ENCODE measurements around the gene TREML4.

Gene TREML4

GRCh38 chr6:41255110-41255509 is 27.0 kb downstream of the TREML4 start:
- no peak overlapping the region for H3K4me3 ChIP-seq (ENCODE audit: extremely low read depth, insufficient read depth, low read length, poor library complexity, severe bottlenecking)
- no peaks in the 10 kb centered on the region for H3K9me3 ChIP-seq (ENCODE audit: control insufficient read depth, low read length)
- peaks cover 6% of the 10 kb centered on the region for H3K4me1 ChIP-seq (ENCODE audit: control insufficient read depth, insufficient read depth, low read length, poor library complexity, severe bottlenecking)
- no peak overlapping the region for H3K27ac ChIP-seq (ENCODE audit: low read depth, low read length, severe bottlenecking)
- H3K36me3 ChIP-seq (ENCODE audit: control insufficient read depth, insufficient read depth, low read length) = no peaks in the 10 kb centered on the region

- Histone ChIP-seq H3K9me3 (ENCODE audit: control insufficient read depth, low read length) (no peaks in the 10 kb centered on the region), H3K4me3 (ENCODE audit: extremely low read depth, insufficient read depth, low read length, poor library complexity, severe bottlenecking) (no peak overlapping the region), H3K27ac (ENCODE audit: low read depth, low read length, severe bottlenecking) (no peak overlapping the region), H3K4me1 (ENCODE audit: control insufficient read depth, insufficient read depth, low read length, poor library complexity, severe bottlenecking) (peaks cover 6% of the 10 kb centered on the region), H3K36me3 (ENCODE audit: control insufficient read depth, insufficient read depth, low read length) (no peaks in the 10 kb centered on the region)
- WGBS, 2 experiments (ENCODE audit: insufficient coverage in 2 of 2) = 85 to 91% methylated on average over 5 of the region's 5 CpGs
Measured at GRCh38 chr6:41255638-41256246, 27.6 kb downstream of the TREML4 start.

- WGBS, 2 experiments (ENCODE audit: insufficient coverage in 2 of 2) = 80 to 89% methylated on average over 1 of the region's 1 CpG
- Histone ChIP-seq H3K9me3 (ENCODE audit: control insufficient read depth, low read length) (no peaks in the 10 kb centered on the region), H3K27ac (ENCODE audit: low read depth, low read length, severe bottlenecking) (no peak overlapping the region), H3K36me3 (ENCODE audit: control insufficient read depth, insufficient read depth, low read length) (no peaks in the 10 kb centered on the region), H3K4me1 (ENCODE audit: control insufficient read depth, insufficient read depth, low read length, poor library complexity, severe bottlenecking) (peaks cover 6% of the 10 kb centered on the region), H3K4me3 (ENCODE audit: extremely low read depth, insufficient read depth, low read length, poor library complexity, severe bottlenecking) (no peak overlapping the region)
Measured at GRCh38 chr6:41256383-41256782, 28.2 kb downstream of the TREML4 start.

- Histone ChIP-seq H3K27ac (ENCODE audit: low read depth, low read length, severe bottlenecking) (peak overlapping the region; percentile 74), H3K4me1 (ENCODE audit: control insufficient read depth, insufficient read depth, low read length, poor library complexity, severe bottlenecking) (peaks cover 6% of the 10 kb centered on the region), H3K9me3 (ENCODE audit: control insufficient read depth, low read length) (no peaks in the 10 kb centered on the region), H3K36me3 (ENCODE audit: control insufficient read depth, insufficient read depth, low read length) (no peaks in the 10 kb centered on the region), H3K4me3 (ENCODE audit: extremely low read depth, insufficient read depth, low read length, poor library complexity, severe bottlenecking) (no peak overlapping the region)
- 69% methylated on average over 1 of the region's 2 CpGs; no CpG with 5 or more reads in 1 of the 2 experiments for WGBS, 2 experiments (ENCODE audit: insufficient coverage in 2 of 2)
Measured at GRCh38 chr6:41257369-41258195, 29.4 kb downstream of the TREML4 start.

- no peaks in the 10 kb centered on the region for H3K36me3 ChIP-seq (ENCODE audit: control insufficient read depth, insufficient read depth, low read length)
- H3K27ac ChIP-seq (ENCODE audit: low read depth, low read length, severe bottlenecking) = peak overlapping the region; percentile 74
- H3K9me3 ChIP-seq (ENCODE audit: control insufficient read depth, low read length) = peaks cover 1% of the 10 kb centered on the region
- H3K4me3 ChIP-seq (ENCODE audit: extremely low read depth, insufficient read depth, low read length, poor library complexity, severe bottlenecking) = no peak overlapping the region
- WGBS, 2 experiments (ENCODE audit: insufficient coverage in 2 of 2) = no CpG with 5 or more reads among the region's 1 CpG
- H3K4me1 ChIP-seq (ENCODE audit: control insufficient read depth, insufficient read depth, low read length, poor library complexity, severe bottlenecking) = peaks cover 6% of the 10 kb centered on the region
Measured at GRCh38 chr6:41258196-41258493, 30.0 kb downstream of the TREML4 start.

GRCh38 chr6:41262401-41262800 is 34.3 kb downstream of the TREML4 start:
- peaks cover 3% of the 10 kb centered on the region for H3K9me3 ChIP-seq (ENCODE audit: control insufficient read depth, low read length)
- WGBS, 2 experiments (ENCODE audit: insufficient coverage in 2 of 2) = 71 to 83% methylated on average over 1 to 2 of the region's 2 CpGs
- H3K27ac ChIP-seq (ENCODE audit: low read depth, low read length, severe bottlenecking) = no peak overlapping the region
- no peak overlapping the region for H3K4me3 ChIP-seq (ENCODE audit: extremely low read depth, insufficient read depth, low read length, poor library complexity, severe bottlenecking)
- H3K4me1 ChIP-seq (ENCODE audit: control insufficient read depth, insufficient read depth, low read length, poor library complexity, severe bottlenecking) = peaks cover 4% of the 10 kb centered on the region
- H3K36me3 ChIP-seq (ENCODE audit: control insufficient read depth, insufficient read depth, low read length) = no peaks in the 10 kb centered on the region

GRCh38 chr6:41263267-41263666 is 35.1 kb downstream of the TREML4 start:
- H3K4me3 ChIP-seq (ENCODE audit: extremely low read depth, insufficient read depth, low read length, poor library complexity, severe bottlenecking) = no peak overlapping the region
- WGBS, 2 experiments (ENCODE audit: insufficient coverage in 2 of 2) = no CpG with 5 or more reads among the region's 1 CpG

GRCh38 chr6:41266541-41266940 is 38.4 kb downstream of the TREML4 start:
- H3K4me3 ChIP-seq (ENCODE audit: extremely low read depth, insufficient read depth, low read length, poor library complexity, severe bottlenecking) = no peak overlapping the region
- H3K27ac ChIP-seq (ENCODE audit: low read depth, low read length, severe bottlenecking) = no peak overlapping the region
- no peaks in the 10 kb centered on the region for H3K36me3 ChIP-seq (ENCODE audit: control insufficient read depth, insufficient read depth, low read length)
- H3K9me3 ChIP-seq (ENCODE audit: control insufficient read depth, low read length) = peaks cover 3% of the 10 kb centered on the region
- no peaks in the 10 kb centered on the region for H3K4me1 ChIP-seq (ENCODE audit: control insufficient read depth, insufficient read depth, low read length, poor library complexity, severe bottlenecking)

More at GRCh38 chr6:41263267-41263666, 35.1 kb downstream of the TREML4 start:
- Histone ChIP-seq H3K36me3 (ENCODE audit: control insufficient read depth, insufficient read depth, low read length) (no peaks in the 10 kb centered on the region), H3K9me3 (ENCODE audit: control insufficient read depth, low read length) (peaks cover 3% of the 10 kb centered on the region), H3K4me1 (ENCODE audit: control insufficient read depth, insufficient read depth, low read length, poor library complexity, severe bottlenecking) (no peaks in the 10 kb centered on the region), H3K27ac (ENCODE audit: low read depth, low read length, severe bottlenecking) (no peak overlapping the region)

GRCh38 chr6:41268478-41268877 is 40.3 kb downstream of the TREML4 start:
- Histone ChIP-seq H3K4me3 (ENCODE audit: extremely low read depth, insufficient read depth, low read length, poor library complexity, severe bottlenecking) (no peak overlapping the region), H3K36me3 (ENCODE audit: control insufficient read depth, insufficient read depth, low read length) (no peaks in the 10 kb centered on the region), H3K9me3 (ENCODE audit: control insufficient read depth, low read length) (no peaks in the 10 kb centered on the region), H3K4me1 (ENCODE audit: control insufficient read depth, insufficient read depth, low read length, poor library complexity, severe bottlenecking) (no peaks in the 10 kb centered on the region), H3K27ac (ENCODE audit: low read depth, low read length, severe bottlenecking) (no peak overlapping the region)

GRCh38 chr6:41269166-41269565 is 41.0 kb downstream of the TREML4 start:
- Histone ChIP-seq H3K9me3 (ENCODE audit: control insufficient read depth, low read length) (no peaks in the 10 kb centered on the region), H3K36me3 (ENCODE audit: control insufficient read depth, insufficient read depth, low read length) (no peaks in the 10 kb centered on the region), H3K4me3 (ENCODE audit: extremely low read depth, insufficient read depth, low read length, poor library complexity, severe bottlenecking) (no peak overlapping the region), H3K4me1 (ENCODE audit: control insufficient read depth, insufficient read depth, low read length, poor library complexity, severe bottlenecking) (no peaks in the 10 kb centered on the region), H3K27ac (ENCODE audit: low read depth, low read length, severe bottlenecking) (no peak overlapping the region)
- WGBS, 2 experiments (ENCODE audit: insufficient coverage in 2 of 2) = 75 to 86% methylated on average over 1 to 2 of the region's 2 CpGs

GRCh38 chr6:41269716-41270115 is 41.6 kb downstream of the TREML4 start:
- 85 to 86% methylated on average over 4 of the region's 4 CpGs for WGBS, 2 experiments (ENCODE audit: insufficient coverage in 2 of 2)
- Histone ChIP-seq H3K9me3 (ENCODE audit: control insufficient read depth, low read length) (no peaks in the 10 kb centered on the region), H3K4me1 (ENCODE audit: control insufficient read depth, insufficient read depth, low read length, poor library complexity, severe bottlenecking) (no peaks in the 10 kb centered on the region), H3K36me3 (ENCODE audit: control insufficient read depth, insufficient read depth, low read length) (no peaks in the 10 kb centered on the region), H3K27ac (ENCODE audit: low read depth, low read length, severe bottlenecking) (no peak overlapping the region), H3K4me3 (ENCODE audit: extremely low read depth, insufficient read depth, low read length, poor library complexity, severe bottlenecking) (no peak overlapping the region)
